GM12878 (cell line): ENCODE measurements around the gene ZSCAN18.

ENCODE experiments used
- BRCA1 ChIP-seq: IDR thresholded peaks from 2 replicates; pipeline ENCODE4 v1.6.1; 2011; ENCODE audit warnings: low read depth, low read length, improper control_type of control experiment
- CEBPB ChIP-seq, 2 experiments: fragments of 150-350 bp in 1 of 2; IDR thresholded peaks; 2 replicates each; pipeline ENCODE4 v1.6.1; 2012 to 2014; ENCODE audit warnings: low read depth in 2 of 2, low read length in 2 of 2, borderline replicate concordance in 1 of 2, inconsistent platforms in 1 of 2
- CTCF ChIP-seq, 3 experiments: IDR thresholded peaks in 2 of 3; conservative IDR thresholded peaks in 1 of 3; 2 replicates each; pipeline ENCODE4 v1.5.1; 2011; ENCODE audit warnings: low read depth in 3 of 3, low read length in 3 of 3, mild to moderate bottlenecking in 3 of 3, control low read depth in 2 of 3, moderate library complexity in 2 of 3, inconsistent platforms in 1 of 3, mixed read lengths in 1 of 3; ENCODE audit not compliant: control insufficient read depth in 2 of 3, insufficient read depth in 1 of 3; ENCODE audit errors: extremely low read depth in 1 of 3
- EZH2 ChIP-seq: IDR thresholded peaks from 2 replicates; pipeline ENCODE4 v1.6.1; 2012; ENCODE audit warnings: low read depth, mild to moderate bottlenecking, control low read depth, inconsistent platforms, low read length, borderline replicate concordance; ENCODE audit not compliant: control insufficient read depth
- MYC ChIP-seq: IDR thresholded peaks from 2 replicates; pipeline ENCODE4 v1.6.1; 2011; ENCODE audit warnings: mild to moderate bottlenecking, low read length, moderate library complexity, inconsistent platforms; ENCODE audit not compliant: insufficient read depth, insufficient replicate concordance, insufficient read length, severe bottlenecking
- NFIC ChIP-seq: IDR thresholded peaks from 2 replicates; pipeline ENCODE4 v1.6.1; 2012; ENCODE audit warnings: low read depth, mild to moderate bottlenecking, inconsistent platforms, low read length, moderate library complexity
- POLR2A ChIP-seq: IDR thresholded peaks from 2 replicates; pipeline ENCODE4 v1.6.1; 2011; ENCODE audit warnings: low read depth, mild to moderate bottlenecking, low read length
- POLR2AphosphoS5 ChIP-seq: IDR thresholded peaks from 2 replicates; pipeline ENCODE4 v1.6.1; 2011; ENCODE audit warnings: mild to moderate bottlenecking, low read length, inconsistent platforms
- RB1 ChIP-seq: fragments of 450-650 bp; formaldehyde crosslinking; IDR thresholded peaks from 2 replicates; pipeline ENCODE4 v1.6.1; 2017; ENCODE audit warnings: mild to moderate bottlenecking, borderline replicate concordance
- REST ChIP-seq: IDR thresholded peaks from 2 replicates; pipeline ENCODE4 v1.6.1; 2012; ENCODE audit warnings: mild to moderate bottlenecking, low read depth, low read length
- SIX5 ChIP-seq: IDR thresholded peaks from 2 replicates; pipeline ENCODE4 v1.6.1; 2011; ENCODE audit warnings: mild to moderate bottlenecking, low read depth, low read length, moderate library complexity; ENCODE audit not compliant: severe bottlenecking
- TARDBP ChIP-seq: IDR thresholded peaks from 2 replicates; pipeline ENCODE4 v1.6.1; 2016; ENCODE audit warnings: borderline replicate concordance

- TF ChIP-seq EZH2 (no peak), REST (no peak), TARDBP (no peak), RB1 (no peak), BRCA1 (no peak), SIX5 (peak; percentile 25), CTCF (IDR thresholded peaks at IDR 0.05 in 2 of 3, conservative IDR thresholded peaks at IDR 0.05 in 1 of 3; ENCODE audit: control insufficient read depth in 2 of 3, extremely low read depth in 1 of 3, insufficient read depth in 1 of 3, low read depth in 3 of 3, low read length in 3 of 3) (no peak), MYC (no peak), POLR2A (no peak; the same call in 1 of the 2 replicates), CEBPB (IDR thresholded peaks at IDR 0.05; ENCODE audit: borderline replicate concordance in 1 of 2, low read depth in 2 of 2, low read length in 2 of 2) (no peak), POLR2AphosphoS5 (no peak), NFIC (no peak)
Observed at GRCh38 chr19:58097781-58098681, at the start of gene ZSCAN18.
